Liver (tissue), 3 donors: ENCODE measurements around the gene SGPP2.

Experiments
- CTCF ChIP-seq: fragments of 150-350 bp; IDR thresholded peaks from 2 replicates; pipeline ENCODE4 v1.5.1; 2017; ENCODE audit warnings: improper control_type of control experiment, low read depth, low read length; ENCODE audit not compliant: missing input control
- JUND ChIP-seq, 2 donors: IDR thresholded peaks; 2 replicates each; pipeline ENCODE4 v1.6.1; 2016; ENCODE audit warnings: antibody characterized with exemption in 2 of 2
- MAX ChIP-seq: IDR thresholded peaks from 2 replicates; pipeline ENCODE4 v1.6.1; 2016; ENCODE audit warnings: antibody characterized with exemption
- RAD21 ChIP-seq, 2 donors: IDR thresholded peaks; 2 replicates each; pipeline ENCODE4 v1.6.1; 2016; ENCODE audit warnings: antibody characterized with exemption in 2 of 2, mild to moderate bottlenecking in 2 of 2
- REST ChIP-seq: IDR thresholded peaks from 2 replicates; pipeline ENCODE4 v1.6.1; 2016; ENCODE audit warnings: antibody characterized with exemption, mild to moderate bottlenecking
- SP1 ChIP-seq: IDR thresholded peaks from 2 replicates; pipeline ENCODE4 v1.6.1; 2018; ENCODE audit warnings: antibody characterized with exemption, mild to moderate bottlenecking
- TAF1 ChIP-seq: conservative IDR thresholded peaks from 2 replicates; pipeline ENCODE4 v1.6.1; 2016; ENCODE audit warnings: antibody characterized with exemption, mild to moderate bottlenecking
- donor health status: healthy.
- donor health status: healthy.

- no peak for TF ChIP-seq SP1
- no peak for TF ChIP-seq REST
- no peak for TF ChIP-seq MAX
- TF ChIP-seq TAF1 = no peak
- TF ChIP-seq CTCF = no peak
- TF ChIP-seq JUND (IDR thresholded peaks at IDR 0.05) = no peak
- TF ChIP-seq RAD21 (IDR thresholded peaks at IDR 0.05) = no peak
These were observed 124.6 kb downstream of the SGPP2 start for GRCh38 chr2:222548992-222549391.
